ENCODE measurements around the gene PCDHAC1. TPM values are rescaled to one million over a fixed set of nuclear protein-coding genes. Genes with fewer than 3 reads are reported as not detected.
A peak's percentile ranks its signal among the peaks of the same experiment; 100 is the strongest.

PCDHAC1 gene
- polyA plus RNA-seq, 2 donors, result 0.01 TPM; not detected in 1

DNA sequence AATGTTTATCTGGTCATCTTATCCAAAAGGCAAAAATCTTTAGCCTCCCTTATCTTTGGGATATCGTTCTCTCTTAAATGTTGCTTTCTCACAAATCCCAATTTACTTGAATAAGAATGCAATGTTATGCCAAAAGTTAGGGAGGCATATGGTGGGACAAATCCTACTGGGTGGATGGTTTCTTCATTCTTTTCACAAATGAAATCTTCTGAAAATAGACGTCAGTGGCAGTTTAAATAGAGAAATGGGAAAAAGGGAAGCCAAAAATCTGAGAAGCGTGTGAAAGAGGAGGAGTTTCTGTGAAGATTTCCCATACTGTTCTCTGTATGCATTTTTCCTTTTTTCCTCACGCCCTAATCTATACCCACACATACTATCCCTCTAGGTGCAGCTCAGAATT is 2.5 kb upstream of the PCDHAC1 start:
- H3K9me3 ChIP-seq (ENCODE audit: control insufficient read depth in 2 of 2, insufficient read depth in 1 of 2, low read depth in 1 of 2, low read length in 1 of 2), result peaks cover 2 to 13% of the 10 kb centered on the region in 2 donors
- peaks cover 0 to 13% of the 10 kb centered on the region in 2 donors for H3K4me1 ChIP-seq (ENCODE audit: control insufficient read depth in 2 of 2, insufficient read depth in 2 of 2, low read length in 1 of 2)
- H3K27me3 ChIP-seq (ENCODE audit: control insufficient read depth in 1 of 2, insufficient read depth in 2 of 2, low read length in 2 of 2), result peaks cover 0 to 6% of the 10 kb centered on the region in 2 donors
- no peaks in the 10 kb centered on the region for H3K36me3 ChIP-seq (ENCODE audit: control insufficient read depth in 2 of 2, insufficient read depth in 2 of 2, low read length in 1 of 2)
- H3K4me3 ChIP-seq (ENCODE audit: low read depth in 1 of 2, low read length in 2 of 2), result no peak overlapping the region
- H3K27ac ChIP-seq (ENCODE audit: low read depth in 2 of 2, low read length in 1 of 2), result no peak overlapping the region
- whole genome bisulfite sequencing, 2 donors, result 55 to 67% methylated on average over 4 of the region's 4 CpGs

DNA sequence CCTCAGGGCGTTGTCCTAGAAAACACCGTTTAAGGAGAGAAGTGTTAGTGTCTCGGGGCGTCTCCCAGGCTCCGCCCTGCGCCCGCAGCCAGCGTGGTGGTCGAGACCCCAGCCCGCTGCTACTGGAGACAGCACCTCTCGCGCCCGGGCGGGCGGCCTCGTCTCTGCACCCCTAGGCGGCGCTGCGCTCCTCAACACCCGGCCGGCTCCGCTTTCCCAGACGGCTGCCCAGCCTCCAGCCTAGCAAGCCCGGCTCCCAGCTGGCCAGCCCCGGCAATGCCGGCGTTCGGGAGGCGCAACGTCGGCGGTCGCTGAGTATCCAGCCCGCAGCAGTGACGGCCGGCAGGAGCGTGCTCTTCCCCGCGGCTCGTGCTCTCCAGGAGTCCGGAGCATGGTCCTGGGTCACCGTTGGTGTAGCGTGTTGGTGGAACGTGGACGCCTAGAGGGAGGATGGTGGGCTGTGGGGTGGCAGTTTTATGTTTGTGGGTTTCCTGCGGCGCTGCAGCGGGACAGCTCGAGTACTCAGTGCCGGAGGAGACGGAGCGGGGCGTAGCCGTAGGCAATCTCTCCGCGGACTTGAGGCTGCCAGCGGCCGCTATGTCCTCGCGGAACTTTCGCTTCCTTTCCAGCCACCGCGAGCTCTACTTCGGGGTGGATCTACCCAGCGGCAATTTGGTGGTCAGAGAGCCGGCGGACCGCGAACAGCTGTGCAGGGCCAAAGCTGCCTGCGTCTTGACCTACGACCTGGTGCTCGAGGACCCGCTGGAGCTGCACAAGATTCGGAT is 536 bp downstream of the PCDHAC1 start:
- 4 to 5% methylated on average over 71 to 74 of the region's 74 CpGs for WGBS, 2 donors
- Histone ChIP-seq H3K4me3 (ENCODE audit: low read depth in 1 of 2, low read length in 2 of 2) (peak overlapping the region; percentile 36 to 41), H3K4me1 (ENCODE audit: control insufficient read depth in 2 of 2, insufficient read depth in 2 of 2, low read length in 1 of 2) (peaks cover 0 to 13% of the 10 kb centered on the region in 2 donors), H3K9me3 (ENCODE audit: control insufficient read depth in 2 of 2, insufficient read depth in 1 of 2, low read depth in 1 of 2, low read length in 1 of 2) (peaks cover 2 to 13% of the 10 kb centered on the region in 2 donors), H3K27me3 (ENCODE audit: control insufficient read depth in 1 of 2, insufficient read depth in 2 of 2, low read length in 2 of 2) (peaks cover 0 to 6% of the 10 kb centered on the region in 2 donors), H3K36me3 (ENCODE audit: control insufficient read depth in 2 of 2, insufficient read depth in 2 of 2, low read length in 1 of 2) (no peaks in the 10 kb centered on the region), H3K27ac (ENCODE audit: low read depth in 2 of 2, low read length in 1 of 2) (no peak overlapping the region)

DNA sequence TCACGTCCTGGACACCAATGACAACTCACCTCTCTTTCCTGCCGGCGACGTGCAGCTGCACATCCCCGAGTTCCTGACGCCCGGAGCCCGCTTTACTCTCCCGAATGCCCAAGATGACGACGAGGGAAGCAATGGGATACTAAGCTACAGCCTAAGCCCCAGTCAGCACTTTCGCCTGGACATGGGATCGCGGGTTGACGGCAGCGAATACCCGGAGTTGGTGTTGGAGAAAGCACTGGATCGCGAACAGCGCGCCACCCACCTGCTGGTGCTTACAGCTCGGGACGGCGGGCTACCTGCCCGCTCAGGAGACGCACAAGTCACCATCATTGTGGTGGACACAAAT is 1.1 kb downstream of the PCDHAC1 start:
- WGBS, 2 donors, result 10 to 15% methylated on average over 26 of the region's 26 CpGs
- H3K4me3 ChIP-seq (ENCODE audit: low read depth in 1 of 2, low read length in 2 of 2), result peak overlapping the region; percentile 36 to 41
- peaks cover 0 to 6% of the 10 kb centered on the region in 2 donors for H3K27me3 ChIP-seq (ENCODE audit: control insufficient read depth in 1 of 2, insufficient read depth in 2 of 2, low read length in 2 of 2)
- H3K27ac ChIP-seq (ENCODE audit: low read depth in 2 of 2, low read length in 1 of 2), result no peak overlapping the region
- peaks cover 0 to 13% of the 10 kb centered on the region in 2 donors for H3K4me1 ChIP-seq (ENCODE audit: control insufficient read depth in 2 of 2, insufficient read depth in 2 of 2, low read length in 1 of 2)
- no peaks in the 10 kb centered on the region for H3K36me3 ChIP-seq (ENCODE audit: control insufficient read depth in 2 of 2, insufficient read depth in 2 of 2, low read length in 1 of 2)
- peaks cover 2 to 13% of the 10 kb centered on the region in 2 donors for H3K9me3 ChIP-seq (ENCODE audit: control insufficient read depth in 2 of 2, insufficient read depth in 1 of 2, low read depth in 1 of 2, low read length in 1 of 2)

DNA sequence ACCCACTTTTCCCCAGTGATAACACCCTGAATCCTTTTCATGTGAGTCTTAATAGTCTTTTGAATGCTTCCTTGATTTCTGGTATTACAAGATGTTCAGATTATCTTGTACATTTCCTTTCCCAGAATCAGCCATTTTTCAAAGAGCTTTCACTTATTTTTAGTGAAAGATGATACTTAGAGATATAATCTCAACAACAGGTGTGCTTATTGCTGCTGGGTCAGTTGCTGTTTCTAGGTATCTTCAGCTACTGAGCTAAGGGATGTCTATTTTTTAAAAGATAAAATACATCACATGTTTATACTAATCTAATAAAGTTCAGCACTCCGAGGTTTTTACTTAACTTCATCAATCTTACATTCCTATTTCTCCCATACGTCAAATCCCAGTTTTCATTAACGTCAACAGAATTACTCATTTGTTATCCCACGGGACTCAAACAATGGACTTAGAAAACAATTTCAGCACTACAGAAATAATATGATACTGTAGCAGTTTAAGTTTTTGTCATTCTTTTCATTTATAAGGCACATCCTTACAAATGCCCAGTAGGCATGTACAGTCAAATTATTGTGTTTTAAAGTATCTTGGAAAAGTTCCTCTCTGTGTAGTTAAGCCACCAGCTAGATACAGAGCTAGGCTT is 9.0 kb downstream of the PCDHAC1 start:
- no peak overlapping the region for H3K27ac ChIP-seq (ENCODE audit: low read depth in 2 of 2, low read length in 1 of 2)
- no peaks in the 10 kb centered on the region for H3K36me3 ChIP-seq (ENCODE audit: control insufficient read depth in 2 of 2, insufficient read depth in 2 of 2, low read length in 1 of 2)
- no peaks in the 10 kb centered on the region for H3K27me3 ChIP-seq (ENCODE audit: control insufficient read depth in 1 of 2, insufficient read depth in 2 of 2, low read length in 2 of 2)
- H3K9me3 ChIP-seq (ENCODE audit: control insufficient read depth in 2 of 2, insufficient read depth in 1 of 2, low read depth in 1 of 2, low read length in 1 of 2), result no peaks in the 10 kb centered on the region
- H3K4me3 ChIP-seq (ENCODE audit: low read depth in 1 of 2, low read length in 2 of 2), result no peak overlapping the region
- 71 to 78% methylated on average over 4 of the region's 4 CpGs for WGBS, 2 donors
- no peaks in the 10 kb centered on the region for H3K4me1 ChIP-seq (ENCODE audit: control insufficient read depth in 2 of 2, insufficient read depth in 2 of 2, low read length in 1 of 2)

DNA sequence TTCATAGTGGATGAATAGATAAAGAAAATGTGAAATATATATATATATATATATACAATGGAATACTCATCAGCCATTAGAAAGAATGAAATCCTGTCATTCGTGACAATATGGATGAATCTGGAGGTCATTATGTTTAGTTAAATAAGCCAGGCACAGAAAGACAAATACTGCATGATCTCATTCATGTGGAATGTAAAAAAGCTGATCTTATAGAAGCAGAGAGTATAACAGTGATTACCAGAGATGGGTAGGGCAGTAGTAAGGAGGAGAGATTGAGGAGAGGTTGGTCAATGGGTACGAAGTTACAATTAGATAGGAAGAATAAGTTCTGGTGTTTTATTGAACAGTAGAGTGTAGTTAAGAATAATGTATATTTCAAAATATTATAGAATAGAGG is 20.5 kb downstream of the PCDHAC1 start:
- no peaks in the 10 kb centered on the region for H3K36me3 ChIP-seq (ENCODE audit: control insufficient read depth in 2 of 2, insufficient read depth in 2 of 2, low read length in 1 of 2)
- no peak overlapping the region for H3K4me3 ChIP-seq (ENCODE audit: low read depth in 1 of 2, low read length in 2 of 2)
- no peaks in the 10 kb centered on the region for H3K27me3 ChIP-seq (ENCODE audit: control insufficient read depth in 1 of 2, insufficient read depth in 2 of 2, low read length in 2 of 2)
- WGBS, 2 donors, result 32 to 47% methylated on average over 2 of the region's 2 CpGs
- H3K4me1 ChIP-seq (ENCODE audit: control insufficient read depth in 2 of 2, insufficient read depth in 2 of 2, low read length in 1 of 2), result no peaks in the 10 kb centered on the region
- no peaks in the 10 kb centered on the region for H3K9me3 ChIP-seq (ENCODE audit: control insufficient read depth in 2 of 2, insufficient read depth in 1 of 2, low read depth in 1 of 2, low read length in 1 of 2)
- no peak overlapping the region for H3K27ac ChIP-seq (ENCODE audit: low read depth in 2 of 2, low read length in 1 of 2)

DNA sequence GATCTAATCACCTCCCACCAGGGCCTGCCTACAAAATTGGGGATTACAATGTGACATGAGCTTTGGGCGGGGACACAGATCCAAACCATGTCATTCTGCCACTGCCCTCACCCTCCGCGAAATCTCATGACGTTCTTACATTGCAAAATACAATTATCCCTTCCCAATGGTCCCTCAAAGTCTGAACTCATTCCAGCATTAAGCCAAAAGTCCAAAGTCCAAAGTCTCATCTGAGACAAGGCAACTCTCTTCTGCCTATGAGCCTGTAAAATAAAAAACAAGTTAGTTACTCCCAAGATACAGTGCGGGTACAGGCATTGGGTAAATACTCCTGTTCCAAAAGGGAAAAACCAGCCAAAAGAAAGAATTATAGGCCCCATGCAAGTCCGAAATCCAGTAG is 25.5 kb downstream of the PCDHAC1 start:
- H3K27ac ChIP-seq (ENCODE audit: low read depth in 2 of 2, low read length in 1 of 2), result no peak overlapping the region
- no peaks in the 10 kb centered on the region for H3K4me1 ChIP-seq (ENCODE audit: control insufficient read depth in 2 of 2, insufficient read depth in 2 of 2, low read length in 1 of 2)
- H3K4me3 ChIP-seq (ENCODE audit: low read depth in 1 of 2, low read length in 2 of 2), result no peak overlapping the region
- H3K27me3 ChIP-seq (ENCODE audit: control insufficient read depth in 1 of 2, insufficient read depth in 2 of 2, low read length in 2 of 2), result no peaks in the 10 kb centered on the region
- H3K9me3 ChIP-seq (ENCODE audit: control insufficient read depth in 2 of 2, insufficient read depth in 1 of 2, low read depth in 1 of 2, low read length in 1 of 2), result no peaks in the 10 kb centered on the region
- no peaks in the 10 kb centered on the region for H3K36me3 ChIP-seq (ENCODE audit: control insufficient read depth in 2 of 2, insufficient read depth in 2 of 2, low read length in 1 of 2)
- 76 to 79% methylated on average over 6 of the region's 6 CpGs for WGBS, 2 donors

DNA sequence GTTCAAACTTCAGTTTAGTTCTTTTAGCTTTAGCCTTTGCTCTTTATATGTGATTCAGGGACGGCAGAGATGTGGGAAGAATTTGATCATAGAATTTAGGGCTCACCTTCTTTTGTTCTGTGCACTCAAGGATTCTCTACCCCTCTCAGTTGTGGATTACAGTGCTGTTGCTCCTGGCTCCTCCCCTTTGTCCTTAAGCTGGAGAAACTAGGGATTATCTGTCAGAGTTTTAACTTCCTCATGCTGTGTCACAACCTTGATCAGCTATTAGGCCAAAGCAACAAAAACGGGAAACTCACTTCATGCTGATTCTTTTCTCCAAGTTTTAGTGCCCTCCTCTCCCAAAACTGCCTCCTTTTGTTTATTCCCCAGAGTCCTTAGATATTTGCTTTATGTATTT is 27.1 kb downstream of the PCDHAC1 start:
- Histone ChIP-seq H3K27ac (ENCODE audit: low read depth in 2 of 2, low read length in 1 of 2) (no peak overlapping the region), H3K9me3 (ENCODE audit: control insufficient read depth in 2 of 2, insufficient read depth in 1 of 2, low read depth in 1 of 2, low read length in 1 of 2) (no peaks in the 10 kb centered on the region), H3K4me1 (ENCODE audit: control insufficient read depth in 2 of 2, insufficient read depth in 2 of 2, low read length in 1 of 2) (no peaks in the 10 kb centered on the region), H3K27me3 (ENCODE audit: control insufficient read depth in 1 of 2, insufficient read depth in 2 of 2, low read length in 2 of 2) (no peaks in the 10 kb centered on the region), H3K4me3 (ENCODE audit: low read depth in 1 of 2, low read length in 2 of 2) (no peak overlapping the region), H3K36me3 (ENCODE audit: control insufficient read depth in 2 of 2, insufficient read depth in 2 of 2, low read length in 1 of 2) (no peaks in the 10 kb centered on the region)
- 34 to 49% methylated on average over 2 of the region's 2 CpGs for WGBS, 2 donors

DNA sequence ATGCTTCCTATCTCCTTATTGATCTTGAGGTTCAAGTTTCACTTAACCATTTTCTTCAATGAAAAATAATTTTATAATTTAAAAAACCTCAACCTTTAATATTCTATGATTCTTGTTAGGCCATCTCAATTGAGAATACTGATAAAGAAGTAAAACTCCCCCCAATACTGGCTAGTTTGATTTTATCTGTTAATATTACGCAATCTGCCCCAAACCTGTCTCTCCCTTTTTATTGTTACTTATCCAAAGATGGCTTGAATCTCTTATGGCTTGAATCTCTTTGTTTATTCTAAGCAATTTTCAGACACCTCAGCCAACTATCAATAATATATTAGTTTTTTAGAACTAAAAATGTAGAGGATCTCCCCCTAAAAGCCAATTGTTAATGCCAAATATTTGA is 36.1 kb downstream of the PCDHAC1 start:
- 81 to 89% methylated on average over 1 of the region's 1 CpG for WGBS, 2 donors
- H3K27ac ChIP-seq (ENCODE audit: low read depth in 2 of 2, low read length in 1 of 2), result no peak overlapping the region
- H3K27me3 ChIP-seq (ENCODE audit: control insufficient read depth in 1 of 2, insufficient read depth in 2 of 2, low read length in 2 of 2), result peaks cover 0 to 3% of the 10 kb centered on the region in 2 donors
- H3K9me3 ChIP-seq (ENCODE audit: control insufficient read depth in 2 of 2, insufficient read depth in 1 of 2, low read depth in 1 of 2, low read length in 1 of 2), result no peaks in the 10 kb centered on the region
- H3K36me3 ChIP-seq (ENCODE audit: control insufficient read depth in 2 of 2, insufficient read depth in 2 of 2, low read length in 1 of 2), result no peaks in the 10 kb centered on the region
- H3K4me3 ChIP-seq (ENCODE audit: low read depth in 1 of 2, low read length in 2 of 2), result no peak overlapping the region
- H3K4me1 ChIP-seq (ENCODE audit: control insufficient read depth in 2 of 2, insufficient read depth in 2 of 2, low read length in 1 of 2), result peaks cover 1 to 9% of the 10 kb centered on the region in 2 donors

DNA sequence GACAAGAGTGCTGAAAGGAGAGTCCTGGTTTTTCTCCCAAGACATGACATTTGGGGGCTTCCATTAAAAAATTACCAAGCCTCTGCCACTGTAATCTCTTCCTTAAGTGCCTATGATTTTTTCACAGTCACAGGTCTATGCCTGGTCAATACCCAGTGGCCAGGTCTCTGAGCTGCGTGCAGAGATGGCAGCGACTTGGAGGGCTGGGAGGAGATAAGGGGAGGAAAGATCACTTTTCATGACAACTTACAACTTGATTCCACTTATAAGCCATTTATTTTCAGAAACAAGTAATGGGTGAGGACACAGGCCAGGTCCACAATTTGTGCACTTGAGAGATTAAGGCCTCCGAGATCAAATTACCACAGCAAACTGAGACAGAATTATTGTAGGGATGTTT is 38.3 kb downstream of the PCDHAC1 start:
- WGBS, 2 donors, result 63 to 73% methylated on average over 3 of the region's 3 CpGs
- Histone ChIP-seq H3K4me1 (ENCODE audit: control insufficient read depth in 2 of 2, insufficient read depth in 2 of 2, low read length in 1 of 2) (peaks cover 3 to 9% of the 10 kb centered on the region in 2 donors), H3K4me3 (ENCODE audit: low read depth in 1 of 2, low read length in 2 of 2) (no peak overlapping the region), H3K27me3 (ENCODE audit: control insufficient read depth in 1 of 2, insufficient read depth in 2 of 2, low read length in 2 of 2) (peaks cover 0 to 3% of the 10 kb centered on the region in 2 donors), H3K27ac (ENCODE audit: low read depth in 2 of 2, low read length in 1 of 2) (no peak overlapping the region), H3K9me3 (ENCODE audit: control insufficient read depth in 2 of 2, insufficient read depth in 1 of 2, low read depth in 1 of 2, low read length in 1 of 2) (no peaks in the 10 kb centered on the region), H3K36me3 (ENCODE audit: control insufficient read depth in 2 of 2, insufficient read depth in 2 of 2, low read length in 1 of 2) (no peaks in the 10 kb centered on the region)

DNA sequence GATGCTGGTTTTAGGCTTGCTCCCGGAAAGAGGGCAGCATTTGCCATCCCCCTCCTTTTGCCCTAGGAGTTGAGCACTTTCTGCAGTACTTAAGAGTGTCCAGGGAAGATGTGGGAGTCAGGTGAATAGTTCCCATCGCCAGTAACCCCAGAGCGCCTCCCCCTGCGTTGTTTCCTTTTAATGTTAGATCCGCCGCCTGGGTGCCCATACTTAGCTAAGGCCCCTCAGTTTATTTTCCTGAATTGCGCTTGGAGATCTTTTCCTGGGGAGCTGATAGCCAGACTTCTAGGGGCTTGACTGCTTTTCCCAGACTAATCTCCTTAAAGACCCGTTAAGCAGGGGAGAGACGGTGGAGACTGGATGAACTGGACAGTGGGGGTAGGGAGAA is 39.8 kb downstream of the PCDHAC1 start:
- H3K27ac ChIP-seq (ENCODE audit: low read depth in 2 of 2, low read length in 1 of 2), result no peak overlapping the region
- H3K4me1 ChIP-seq (ENCODE audit: control insufficient read depth in 2 of 2, insufficient read depth in 2 of 2, low read length in 1 of 2), result peaks cover 3 to 9% of the 10 kb centered on the region in 2 donors
- WGBS, 2 donors, result 3 to 4% methylated on average over 9 of the region's 9 CpGs
- H3K4me3 ChIP-seq (ENCODE audit: low read depth in 1 of 2, low read length in 2 of 2), result peak overlapping the region; percentile 40 to 50
- peaks cover 0 to 3% of the 10 kb centered on the region in 2 donors for H3K27me3 ChIP-seq (ENCODE audit: control insufficient read depth in 1 of 2, insufficient read depth in 2 of 2, low read length in 2 of 2)
- H3K36me3 ChIP-seq (ENCODE audit: control insufficient read depth in 2 of 2, insufficient read depth in 2 of 2, low read length in 1 of 2), result no peaks in the 10 kb centered on the region
- no peaks in the 10 kb centered on the region for H3K9me3 ChIP-seq (ENCODE audit: control insufficient read depth in 2 of 2, insufficient read depth in 1 of 2, low read depth in 1 of 2, low read length in 1 of 2)

All from esophagus (tissue), 2 donors.